Natural killer cell (primary cell): ENCODE data around the gene HRH4. TPM values are rescaled to one million over a fixed set of nuclear protein-coding genes. Genes with fewer than 3 reads are reported as not detected.
A peak's percentile ranks its signal among the peaks of the same experiment; 100 is the strongest.

Experiments used
- ATAC-seq, 3 donors: fragments of 150-1000 bp in 2 of 3; fragments of 200-7000 bp in 1 of 3; cut with Tn5 transposase; 1 replicate in 1 of 3; 2 replicates in 2 of 3; pipeline ENCODE4 v1.10.0; 2021; ENCODE audit warnings: mild to moderate bottlenecking in 2 of 3, moderate library complexity in 2 of 3
- DNase-seq, 2 donors: peaks; one replicate each; pipeline versions ENCODE4 v3.0.0 to v3.0.0-alpha.2; 2013 to 2021; ENCODE audit warnings: mixed read lengths in 1 of 2
- H3K27ac ChIP-seq: one replicate; pipeline ENCODE4 v1.5.1; 2013; ENCODE audit warnings: mild to moderate bottlenecking, low read length
- H3K27me3 ChIP-seq: one replicate; pipeline ENCODE4 v1.6.1; 2013; ENCODE audit warnings: low read length; ENCODE audit not compliant: control insufficient read depth, insufficient read depth
- H3K36me3 ChIP-seq: one replicate; pipeline ENCODE4 v1.6.1; 2013; ENCODE audit warnings: low read length; ENCODE audit not compliant: control insufficient read depth, insufficient read depth
- H3K4me1 ChIP-seq: one replicate; pipeline ENCODE4 v1.6.1; 2013; ENCODE audit warnings: low read length; ENCODE audit not compliant: control insufficient read depth, insufficient read depth
- H3K4me3 ChIP-seq: one replicate; pipeline ENCODE4 v1.5.1; 2013; ENCODE audit warnings: low read length
- H3K9me3 ChIP-seq: one replicate; pipeline ENCODE4 v1.6.1; 2013; ENCODE audit warnings: low read length; ENCODE audit not compliant: control insufficient read depth, insufficient read depth
- H3K27ac Mint-ChIP-seq, 2 donors: one replicate each; pipeline ENCODE4 v1.8.0; 2022; ENCODE audit warnings: mild to moderate bottlenecking in 2 of 2, mixed read lengths in 2 of 2, moderate library complexity in 1 of 2
- H3K27me3 Mint-ChIP-seq, 2 donors: one replicate each; pipeline ENCODE4 v1.8.0; 2022; ENCODE audit warnings: low read depth in 2 of 2, mixed read lengths in 2 of 2
- H3K36me3 Mint-ChIP-seq: one replicate; pipeline ENCODE4 v1.8.0; 2022; ENCODE audit warnings: mixed read lengths
- H3K4me1 Mint-ChIP-seq, 2 donors: one replicate each; pipeline ENCODE4 v1.8.0; 2022; ENCODE audit warnings: mixed read lengths in 2 of 2
- H3K4me3 Mint-ChIP-seq: one replicate; pipeline ENCODE4 v1.8.0; 2022; ENCODE audit warnings: mild to moderate bottlenecking, moderate library complexity, mixed read lengths
- H3K9me3 Mint-ChIP-seq, 2 donors: one replicate each; pipeline ENCODE4 v1.8.0; 2022; ENCODE audit warnings: mixed read lengths in 2 of 2
- WGBS: methylation state at CpG from one replicate; pipeline ENCODE4 v1.1.7; 2013; ENCODE audit warnings: missing lambda C conversion rate; ENCODE audit not compliant: insufficient coverage; 5-methylcytosine and 5-hydroxymethylcytosine counted together
- intact Hi-C: fragments of 100-400 bp; cut with micrococcal nuclease; formaldehyde crosslinking; loops from one replicate; pipeline ENCODE4 v1.14.2; 2022
- total RNA-seq, 4 donors: library from RNA; stranded (reverse); fragments of 120-200 nt in 1 of 4; gene quantifications; one replicate each; pipeline versions ENCODE4 v1.2.3 to v1.2.4, GENCODE V29; 2013 to 2022
- TF ChIP-seq, protein P1 (sequence below): fragments of 200-600 bp; IDR thresholded peaks from one replicate; pipeline ENCODE4 v1.8.0; 2022; ENCODE audit warnings: antibody characterized with exemption

HRH4 gene
- total RNA-seq, 3 donors from 2014 or later (not counting 1 experiment from before 2014, with no cell fraction given): 0.23 to 13.9 TPM; not detected in 1

DNA sequence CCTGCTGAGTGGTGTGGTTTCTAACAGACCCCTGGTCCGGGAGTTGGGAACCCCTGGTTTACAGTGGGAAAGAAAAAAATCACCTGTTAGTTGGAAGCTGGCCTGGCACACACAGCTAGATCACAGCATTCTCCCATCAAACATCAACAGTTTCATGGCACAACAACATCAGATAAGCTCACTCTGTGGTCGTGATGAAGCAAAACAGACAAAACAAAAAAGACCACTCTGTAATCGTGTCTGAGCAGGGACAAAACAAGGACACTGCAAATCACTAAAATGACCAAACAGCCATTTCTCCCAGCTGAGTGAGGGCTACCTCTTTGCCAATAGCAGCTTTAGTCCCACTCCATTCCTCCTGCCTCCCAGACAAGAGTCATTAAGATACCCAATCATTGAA is 43.0 kb upstream of the HRH4 start:
- peaks cover 7% of the 10 kb centered on the region for H3K27me3 ChIP-seq
- no peaks in the 10 kb centered on the region for H3K9me3 ChIP-seq
- H3K27ac Mint-ChIP-seq: no peak overlapping the region
- 66% methylated on average over 3 of the region's 3 CpGs for WGBS
- no peaks in the 10 kb centered on the region for H3K4me1 ChIP-seq
- H3K27me3 Mint-ChIP-seq: peaks cover 37 to 40% of the 10 kb centered on the region in 2 donors
- intact Hi-C loops: no loop called here
- DNase-seq (no peak), ATAC-seq (peak in 1 of 3 donors; percentile 65)
- no peaks in the 10 kb centered on the region for H3K4me1 Mint-ChIP-seq
- H3K36me3 Mint-ChIP-seq: no peaks in the 10 kb centered on the region
- H3K4me3 ChIP-seq: no peak overlapping the region
- TF ChIP-seq, protein P1, sequence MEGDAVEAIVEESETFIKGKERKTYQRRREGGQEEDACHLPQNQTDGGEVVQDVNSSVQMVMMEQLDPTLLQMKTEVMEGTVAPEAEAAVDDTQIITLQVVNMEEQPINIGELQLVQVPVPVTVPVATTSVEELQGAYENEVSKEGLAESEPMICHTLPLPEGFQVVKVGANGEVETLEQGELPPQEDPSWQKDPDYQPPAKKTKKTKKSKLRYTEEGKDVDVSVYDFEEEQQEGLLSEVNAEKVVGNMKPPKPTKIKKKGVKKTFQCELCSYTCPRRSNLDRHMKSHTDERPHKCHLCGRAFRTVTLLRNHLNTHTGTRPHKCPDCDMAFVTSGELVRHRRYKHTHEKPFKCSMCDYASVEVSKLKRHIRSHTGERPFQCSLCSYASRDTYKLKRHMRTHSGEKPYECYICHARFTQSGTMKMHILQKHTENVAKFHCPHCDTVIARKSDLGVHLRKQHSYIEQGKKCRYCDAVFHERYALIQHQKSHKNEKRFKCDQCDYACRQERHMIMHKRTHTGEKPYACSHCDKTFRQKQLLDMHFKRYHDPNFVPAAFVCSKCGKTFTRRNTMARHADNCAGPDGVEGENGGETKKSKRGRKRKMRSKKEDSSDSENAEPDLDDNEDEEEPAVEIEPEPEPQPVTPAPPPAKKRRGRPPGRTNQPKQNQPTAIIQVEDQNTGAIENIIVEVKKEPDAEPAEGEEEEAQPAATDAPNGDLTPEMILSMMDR: no peak
- no peak overlapping the region for H3K27ac ChIP-seq
- H3K36me3 ChIP-seq: no peaks in the 10 kb centered on the region
- H3K4me3 Mint-ChIP-seq: no peak overlapping the region
- no peaks in the 10 kb centered on the region for H3K9me3 Mint-ChIP-seq

DNA sequence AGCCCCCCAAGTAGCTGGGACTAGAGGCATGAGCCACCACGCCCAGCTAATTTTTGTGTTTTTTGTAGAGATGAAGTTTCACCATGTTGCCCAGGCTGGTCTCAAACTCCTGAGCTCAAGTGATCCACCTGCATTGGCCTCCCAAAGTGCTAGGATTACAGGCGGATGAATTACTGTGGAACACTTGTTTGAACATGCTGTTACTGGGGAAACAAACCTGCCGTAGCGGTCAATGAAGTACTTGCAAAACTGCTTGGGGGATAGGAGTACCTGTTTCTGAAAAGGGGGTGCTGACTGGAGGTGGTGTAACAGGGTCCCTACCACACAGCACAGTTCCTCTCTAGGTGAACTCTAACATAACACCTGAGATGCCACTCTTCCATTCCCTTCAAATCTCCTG is 39.9 kb upstream of the HRH4 start:
- ATAC-seq (no peak), DNase-seq (no peak)
- Histone ChIP-seq H3K27ac (no peak overlapping the region), H3K36me3 (no peaks in the 10 kb centered on the region), H3K27me3 (peaks cover 15% of the 10 kb centered on the region), H3K4me1 (no peaks in the 10 kb centered on the region), H3K9me3 (no peaks in the 10 kb centered on the region), H3K4me3 (no peak overlapping the region)
- TF ChIP-seq, protein P1: no peak
- peaks cover 43 to 48% of the 10 kb centered on the region in 2 donors for H3K27me3 Mint-ChIP-seq
- no peak overlapping the region for H3K27ac Mint-ChIP-seq
- intact Hi-C loops: no loop called here
- peaks cover 3% of the 10 kb centered on the region for H3K36me3 Mint-ChIP-seq
- WGBS: 96% methylated on average over 4 of the region's 4 CpGs
- H3K4me3 Mint-ChIP-seq: no peak overlapping the region
- H3K4me1 Mint-ChIP-seq: no peaks in the 10 kb centered on the region
- peaks cover 0 to 2% of the 10 kb centered on the region in 2 donors for H3K9me3 Mint-ChIP-seq

DNA sequence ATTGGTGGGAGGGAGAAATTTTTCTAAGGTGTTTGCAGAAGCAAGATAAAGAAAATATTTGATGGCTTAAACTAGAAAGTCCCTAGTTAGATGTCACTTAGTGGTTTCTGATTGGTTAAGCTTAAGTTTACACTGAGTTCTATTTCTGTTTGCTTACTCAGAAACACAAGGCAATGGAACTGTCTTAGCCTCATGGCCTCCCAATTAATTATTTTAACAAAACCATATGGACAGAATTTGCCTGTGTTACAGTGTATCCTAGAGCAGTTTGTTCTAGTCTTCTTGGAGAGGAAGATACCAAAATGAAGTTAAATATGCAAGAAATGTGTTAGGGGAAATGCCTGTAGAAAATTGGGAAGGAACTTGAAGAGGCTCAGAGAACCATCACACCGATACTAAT is 38.6 kb upstream of the HRH4 start:
- H3K4me1 ChIP-seq: peaks cover 6% of the 10 kb centered on the region
- Mint-ChIP-seq H3K36me3 (peaks cover 8% of the 10 kb centered on the region), H3K4me3 (no peak overlapping the region), H3K4me1 (peaks cover under 1% of the 10 kb centered on the region in 2 donors), H3K27ac (no peak overlapping the region), H3K27me3 (peaks cover 40 to 48% of the 10 kb centered on the region in 2 donors), H3K9me3 (peaks cover 0 to 2% of the 10 kb centered on the region in 2 donors)
- TF ChIP-seq, protein P1: no peak
- H3K9me3 ChIP-seq: no peaks in the 10 kb centered on the region
- no peak overlapping the region for H3K4me3 ChIP-seq
- H3K27ac ChIP-seq: no peak overlapping the region
- WGBS: 88% methylated on average over 1 of the region's 1 CpG
- ATAC-seq: no peak
- DNase-seq: no peak
- peaks cover 13% of the 10 kb centered on the region for H3K27me3 ChIP-seq
- intact Hi-C loops: no loop called here
- no peaks in the 10 kb centered on the region for H3K36me3 ChIP-seq

DNA sequence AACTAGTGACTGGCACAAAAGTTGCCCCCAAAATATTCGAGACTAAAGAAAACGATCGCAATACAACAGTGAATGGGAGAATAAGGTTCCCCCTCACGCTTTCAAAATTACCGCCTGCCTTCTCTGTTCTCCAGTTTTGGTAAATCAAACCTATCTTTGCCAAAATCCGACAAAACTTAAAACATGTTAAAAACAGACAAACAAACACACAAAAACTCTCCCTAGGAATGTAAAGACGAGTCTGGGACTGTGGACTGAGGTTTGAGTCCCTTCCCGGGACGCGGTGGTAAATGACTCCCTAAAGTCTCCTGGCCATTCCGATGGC is 34.4 kb upstream of the HRH4 start:
- Mint-ChIP-seq H3K36me3 (peaks cover 8% of the 10 kb centered on the region), H3K27me3 (peaks cover 29 to 38% of the 10 kb centered on the region in 2 donors), H3K4me3 (peak overlapping the region; percentile 85), H3K27ac (peak overlapping the region; percentile 59 to 82), H3K4me1 (peaks cover 7 to 10% of the 10 kb centered on the region in 2 donors), H3K9me3 (peaks cover 0 to 2% of the 10 kb centered on the region in 2 donors)
- Histone ChIP-seq H3K27me3 (peaks cover 13% of the 10 kb centered on the region), H3K27ac (peak overlapping the region; percentile 72), H3K4me1 (peaks cover 14% of the 10 kb centered on the region), H3K9me3 (no peaks in the 10 kb centered on the region), H3K4me3 (peak overlapping the region; percentile 79), H3K36me3 (peaks cover 2% of the 10 kb centered on the region)
- TF ChIP-seq, protein P1: no peak
- WGBS: 53% methylated on average over 11 of the region's 11 CpGs
- DNase-seq: no peak
- intact Hi-C loops: no loop called here
- no peak for ATAC-seq
